Retina (tissue), 1 donor: ENCODE data around the gene OSR1.
"Not testable (repeated sequence)": the region's sequence is repeated elsewhere in the genome, so short reads cannot be mapped to it uniquely, and the experiment has no call there.

Experiments
- DNase-seq: peaks from one replicate; pipeline ENCODE4 v3.0.0-alpha.2; 2016

The OSR1 gene

GRCh38 chr2:19358242-19359020 lies at the start of gene OSR1:
OSR1 (minus strand) TSS chr2:19358623; CDS start chr2:19353805, 4,818 bp downstream.
- DNase-seq = peak; percentile 73

- no peak for DNase-seq
These were observed 45.4 kb upstream of the OSR1 start for GRCh38 chr2:19403785-19404184.

DNA sequence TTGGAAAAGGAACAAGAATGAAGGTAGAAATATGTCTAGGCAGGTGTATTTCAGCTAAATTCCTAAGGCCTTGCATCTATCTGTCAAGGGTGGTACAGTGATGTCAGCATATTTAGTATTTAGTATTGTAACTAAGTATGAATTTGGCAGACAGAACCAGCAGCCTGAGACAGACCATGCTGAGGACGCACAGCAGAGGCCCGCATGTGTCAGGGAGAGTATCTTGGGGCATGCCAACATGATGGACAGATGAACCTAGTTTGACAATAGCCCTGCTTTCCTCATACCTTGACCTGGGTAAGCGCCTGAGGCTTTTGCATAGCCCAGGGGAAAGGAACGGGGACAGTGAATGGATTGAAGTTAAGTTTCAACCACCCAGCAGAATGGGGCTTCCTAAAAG lies 33.8 kb upstream of the OSR1 start:
- DNase-seq = no peak

- DNase-seq = not testable (repeated sequence)
These were observed 31.0 kb upstream of the OSR1 start for GRCh38 chr2:19389469-19389868.

DNA sequence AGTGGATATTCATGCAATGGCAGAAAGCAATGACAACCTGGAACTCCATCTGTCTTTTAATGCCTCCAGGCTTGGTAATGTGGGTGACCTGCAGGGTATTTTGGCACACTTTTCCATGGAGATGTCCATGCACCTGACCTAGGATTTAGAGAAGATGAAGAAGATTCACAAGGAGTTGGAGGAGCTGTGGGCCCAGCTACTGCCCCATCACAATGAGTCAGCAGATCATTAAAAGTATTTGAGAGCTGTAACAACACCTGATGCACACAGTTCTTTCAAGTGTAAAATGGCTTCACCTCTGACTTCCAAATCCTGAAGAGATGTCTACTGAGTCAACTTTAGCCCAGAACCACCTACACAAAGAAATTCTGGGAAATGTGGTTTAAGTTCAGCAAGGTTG lies 22.1 kb upstream of the OSR1 start:
- no peak for DNase-seq

DNA sequence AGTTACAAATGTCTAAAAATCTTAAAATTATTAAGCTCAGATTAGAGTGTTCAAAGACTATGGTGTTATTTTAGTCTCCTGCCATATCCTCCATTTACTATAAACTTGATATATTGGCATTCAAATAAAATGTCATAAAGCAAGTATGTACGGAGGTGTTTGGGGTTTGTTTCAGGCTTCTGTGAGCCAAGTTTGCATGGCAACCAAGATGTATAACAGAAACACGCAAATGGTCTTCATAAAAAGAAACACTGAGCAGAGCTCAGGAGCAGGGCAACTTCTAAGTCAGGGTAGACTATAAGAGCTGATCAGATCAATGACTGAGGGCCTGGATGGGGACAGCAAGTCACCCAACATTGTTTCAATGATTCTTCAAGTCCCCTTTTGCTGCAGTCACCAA lies 20.5 kb upstream of the OSR1 start:
- DNase-seq = no peak

DNA sequence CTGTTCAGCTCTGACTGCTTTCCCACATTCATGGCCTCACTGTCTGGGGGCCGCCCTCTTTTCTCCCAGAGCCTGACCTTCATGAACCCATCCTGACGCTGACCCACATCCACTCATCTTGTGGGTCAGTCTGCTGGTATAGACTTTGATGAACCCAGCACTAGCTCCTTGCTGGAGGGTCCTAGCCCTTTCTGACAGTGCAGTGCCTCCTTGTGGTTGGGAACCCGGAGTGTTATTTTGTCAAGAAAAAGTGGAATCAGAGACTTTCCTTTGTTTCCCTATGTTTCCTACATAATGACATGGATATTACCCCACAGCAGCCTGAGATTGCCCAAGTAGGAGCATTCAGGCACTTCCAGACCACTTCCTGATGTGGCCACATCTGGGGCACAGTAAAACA lies 19.3 kb upstream of the OSR1 start:
- DNase-seq = no peak

DNA sequence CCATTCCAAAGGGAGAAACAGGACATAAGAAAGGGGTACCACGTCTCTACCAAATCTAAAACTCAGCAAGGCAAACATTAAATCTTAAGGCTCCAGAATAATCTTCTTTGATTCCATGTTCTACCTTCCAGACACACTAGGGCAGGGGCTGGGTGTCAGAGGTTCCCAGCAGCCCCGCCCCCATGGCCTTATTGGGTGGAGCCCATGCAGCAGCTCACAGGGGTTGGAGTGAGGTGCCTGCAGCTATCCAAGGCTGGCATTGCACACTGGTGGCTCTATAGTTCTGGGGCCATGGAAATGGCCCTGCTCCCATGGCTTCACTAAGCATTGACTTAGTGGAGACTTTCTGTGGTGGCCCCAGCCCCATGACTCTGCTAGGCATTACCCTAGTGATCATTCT lies 14.9 kb upstream of the OSR1 start:
- DNase-seq = no peak

- no peak for DNase-seq
These were observed 13.7 kb upstream of the OSR1 start for GRCh38 chr2:19371996-19372582.

DNA sequence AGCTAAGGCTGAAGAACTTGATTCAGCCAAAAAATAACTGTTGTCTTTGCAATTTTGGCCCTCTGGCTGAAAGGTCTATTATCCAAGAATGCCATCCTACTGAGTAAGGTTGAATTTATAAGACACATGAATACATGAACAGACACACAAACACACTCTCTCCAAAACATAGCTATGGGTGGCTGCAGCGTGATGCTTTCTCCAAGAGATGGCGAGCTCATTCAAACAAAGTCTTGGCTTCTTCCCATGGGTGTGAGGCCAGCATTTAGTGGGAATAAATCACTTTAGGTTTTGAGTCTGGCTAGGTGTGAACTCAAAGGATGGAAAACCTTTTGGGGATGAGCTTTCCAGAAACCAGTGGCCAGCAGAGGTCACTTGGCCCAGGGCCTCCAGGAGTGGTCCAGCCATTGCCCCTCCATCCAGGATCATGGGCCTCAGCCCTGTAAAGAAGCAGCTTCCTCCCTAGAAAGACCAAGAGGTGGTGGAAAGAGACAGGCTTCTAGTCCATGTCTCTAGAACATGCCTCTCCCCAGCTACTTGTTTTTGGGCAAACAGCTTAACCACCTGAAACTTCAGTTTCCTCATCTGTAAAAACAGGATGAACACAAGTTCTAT lies 11.0 kb upstream of the OSR1 start:
- DNase-seq = no peak

DNA sequence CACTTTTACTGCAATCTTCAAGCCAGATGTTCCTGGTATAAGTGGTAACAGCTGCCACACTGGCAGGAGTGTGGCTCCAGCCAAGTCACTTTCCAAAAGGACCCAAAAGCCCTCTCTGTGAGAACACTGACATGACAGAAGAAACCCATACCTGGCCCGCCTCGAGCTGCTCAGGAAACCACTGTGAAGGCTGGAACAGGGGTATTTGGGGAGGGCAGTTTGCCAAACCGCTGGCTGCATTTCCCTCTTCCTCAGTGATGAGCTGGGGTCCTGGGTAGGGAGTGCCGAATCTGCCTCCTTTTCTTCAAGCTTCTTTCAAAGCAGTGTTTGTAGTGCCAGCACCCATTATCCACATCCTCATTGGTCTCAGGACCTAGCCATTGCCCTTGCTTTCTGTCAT lies 10.3 kb upstream of the OSR1 start:
- no peak for DNase-seq

DNA sequence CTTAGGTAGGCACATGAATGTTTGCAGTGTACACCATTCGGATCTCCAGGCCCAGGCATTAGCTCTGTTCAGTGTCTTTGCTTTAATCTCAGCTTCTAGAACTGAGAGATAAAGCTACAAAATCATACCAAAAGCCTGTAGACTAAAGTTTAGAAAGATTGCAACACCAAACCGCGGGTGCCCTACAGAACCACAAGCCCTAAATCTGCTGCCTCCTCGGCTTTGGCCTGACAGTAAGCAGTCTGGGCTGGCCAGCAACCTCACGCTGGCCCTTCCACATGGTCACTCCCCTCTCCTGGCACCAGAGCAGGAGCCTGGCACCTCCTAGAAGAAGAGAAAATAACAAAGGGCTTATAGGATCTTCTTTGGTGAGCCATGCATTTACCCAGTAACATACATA lies 8.9 kb upstream of the OSR1 start:
- DNase-seq = no peak

DNA sequence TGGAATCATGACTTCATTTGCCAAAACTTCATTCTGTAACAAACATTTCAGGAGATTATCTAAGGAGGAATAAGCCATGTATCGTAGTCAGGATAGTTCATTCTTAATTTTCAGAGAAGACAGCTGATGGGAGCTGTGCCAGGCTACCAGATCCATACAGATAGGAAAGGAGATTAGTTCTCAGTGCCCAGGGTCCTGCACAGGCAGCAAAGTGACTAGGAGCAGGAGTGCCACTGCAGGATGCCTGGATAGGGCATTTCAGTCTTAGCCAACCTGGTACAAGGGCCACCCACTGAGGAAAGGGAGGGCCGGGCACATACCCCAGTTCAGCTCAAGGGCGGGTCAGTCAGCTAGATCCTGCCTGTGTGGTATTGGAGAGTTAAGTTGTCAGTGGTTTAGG lies 6.7 kb upstream of the OSR1 start:
- no peak for DNase-seq

GRCh38 chr2:19364014-19364413 lies 5.6 kb upstream of the OSR1 start:
- DNase-seq = no peak

DNA sequence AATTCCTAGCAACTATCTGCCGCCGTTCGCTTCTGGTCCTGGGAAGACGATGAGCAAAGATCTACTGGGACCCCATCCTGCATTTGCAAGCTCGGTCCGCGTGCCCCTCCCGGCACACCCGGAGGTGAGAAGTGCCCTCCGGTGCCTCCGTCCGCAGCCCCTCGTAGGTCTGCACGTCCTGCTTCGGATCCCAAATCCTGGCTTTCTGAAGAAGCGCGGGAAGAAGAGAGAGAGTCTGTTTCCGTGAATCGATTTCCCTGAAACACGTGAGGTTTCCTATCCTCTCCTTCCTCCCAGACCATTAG lies 5.0 kb upstream of the OSR1 start:
- no peak for DNase-seq

GRCh38 chr2:19362755-19363473 lies 4.5 kb upstream of the OSR1 start:
- peak; percentile 90 for DNase-seq

GRCh38 chr2:19362094-19362754 lies 3.8 kb upstream of the OSR1 start:
- peak; percentile 62 for DNase-seq

GRCh38 chr2:19361325-19361990 lies 3.0 kb upstream of the OSR1 start:
- DNase-seq = peak; percentile 87

- DNase-seq = peak; percentile 72
These were observed 2.5 kb upstream of the OSR1 start for GRCh38 chr2:19360966-19361321.

DNA sequence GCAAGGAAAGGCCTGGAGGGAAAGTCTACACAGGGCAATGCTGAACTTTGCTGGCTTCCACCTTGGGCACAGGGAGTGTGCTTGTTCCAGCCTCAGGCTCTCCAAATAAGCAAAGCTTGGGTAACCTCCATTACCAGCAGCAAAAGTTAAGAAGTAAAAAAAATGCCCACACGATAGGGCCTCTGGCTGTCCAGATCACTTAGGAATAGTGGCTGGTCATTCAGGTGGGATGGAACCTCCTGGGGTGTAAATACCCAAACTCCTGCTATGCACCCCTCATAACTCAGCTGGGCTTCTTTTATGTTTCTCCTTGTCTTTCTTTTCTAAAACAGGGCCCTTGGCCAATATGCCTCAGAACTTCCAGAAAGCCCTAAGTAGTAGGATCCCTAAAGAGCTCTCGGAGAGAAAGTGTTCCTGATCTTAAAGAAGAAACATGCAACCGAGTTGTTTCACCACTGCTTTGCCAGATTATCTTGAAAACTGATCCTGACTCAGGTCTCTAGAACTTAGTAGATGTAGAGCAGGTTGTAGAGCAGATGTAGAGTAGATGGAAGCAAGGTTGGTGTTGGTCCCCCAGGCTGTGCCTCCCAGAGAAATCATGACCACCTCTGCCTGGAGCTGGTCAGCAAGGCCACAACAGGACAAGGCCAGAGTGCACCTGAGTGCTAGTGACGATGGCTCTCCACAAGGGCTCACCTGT lies 2.0 kb upstream of the OSR1 start:
- DNase-seq = no peak

DNA sequence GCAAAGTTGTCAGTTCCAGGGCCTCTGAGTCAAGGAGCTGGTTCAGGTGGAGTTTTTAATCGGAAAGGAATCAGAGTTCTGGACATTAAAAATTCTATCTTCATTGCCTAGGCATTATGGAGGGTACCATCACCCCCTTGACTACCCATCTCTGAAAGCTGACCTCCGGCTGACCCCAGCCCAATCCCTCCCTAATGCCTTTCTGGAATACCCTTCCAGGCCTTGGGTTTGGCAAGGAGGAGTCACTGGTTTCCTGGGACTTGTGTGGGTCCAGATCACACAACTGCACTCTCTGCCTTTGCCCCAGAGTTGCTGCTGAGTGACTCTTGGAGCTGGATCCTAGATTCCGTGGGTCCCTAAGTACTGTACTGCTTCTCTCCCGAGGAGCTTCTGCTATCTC lies 1.0 kb upstream of the OSR1 start:
- peak; percentile 17 for DNase-seq

DNA sequence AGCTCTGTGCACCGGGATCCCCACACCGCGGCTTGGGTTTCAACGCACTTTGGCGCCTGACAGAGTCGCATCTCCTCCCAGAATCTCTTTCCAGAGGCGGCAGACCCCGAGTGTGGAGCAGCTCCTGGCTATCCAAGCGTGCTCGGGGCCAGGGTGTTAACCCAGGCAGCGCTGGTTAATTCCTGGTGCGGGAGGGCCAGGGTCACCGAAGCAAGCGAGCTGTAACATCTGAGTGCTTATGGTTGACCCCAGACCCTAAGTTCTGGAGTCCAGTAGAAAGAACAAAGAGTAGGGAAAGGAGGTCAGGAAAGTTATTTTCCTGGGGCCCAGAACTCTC lies 566 bp upstream of the OSR1 start:
- DNase-seq = no peak
